Glomerular visceral epithelial cell (primary cell): ENCODE data around the gene LGALSL.

Source experiments
- DNase-seq: peaks from one replicate; pipeline ENCODE4 v3.0.0-alpha.2; 2016; ENCODE audit errors: extremely low spot score

Gene LGALSL

DNA sequence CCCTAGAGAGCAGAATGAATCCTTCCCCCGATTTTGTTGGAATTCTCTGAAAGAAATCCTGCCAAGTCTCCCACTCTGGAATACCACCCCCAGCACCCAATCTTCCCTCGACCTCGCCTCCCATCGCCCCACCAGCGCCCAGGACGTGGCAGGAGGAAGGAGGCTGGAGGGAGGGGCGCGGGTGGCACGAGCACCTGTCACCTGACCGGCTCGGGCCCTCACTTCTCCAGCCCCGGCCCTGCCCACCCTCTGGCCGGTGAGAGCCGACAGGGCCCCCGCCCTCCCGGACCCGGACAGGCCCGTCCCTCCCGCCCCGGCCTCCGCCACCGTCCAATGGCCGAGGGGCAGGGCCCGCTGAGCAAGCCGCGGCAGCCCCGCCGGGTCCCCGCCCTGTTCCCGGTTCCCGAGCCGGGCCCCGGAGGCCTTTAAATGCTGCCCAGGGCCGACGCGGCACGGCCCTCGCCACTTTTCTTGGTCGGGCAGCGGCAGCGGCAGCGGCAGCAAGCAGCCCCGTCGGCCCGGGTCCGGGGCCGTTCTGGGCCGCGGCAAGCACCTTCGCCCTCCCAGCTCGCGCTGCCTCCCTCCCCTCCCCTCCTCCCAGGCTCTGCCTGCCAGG, at the start of gene LGALSL:
Gene LGALSL, plus strand, starts transcription at position 393 of the 616 bp plus-strand sequence. CDS start 384 bp downstream, outside the sequence.
- DNase-seq: peak; percentile 56

DNA sequence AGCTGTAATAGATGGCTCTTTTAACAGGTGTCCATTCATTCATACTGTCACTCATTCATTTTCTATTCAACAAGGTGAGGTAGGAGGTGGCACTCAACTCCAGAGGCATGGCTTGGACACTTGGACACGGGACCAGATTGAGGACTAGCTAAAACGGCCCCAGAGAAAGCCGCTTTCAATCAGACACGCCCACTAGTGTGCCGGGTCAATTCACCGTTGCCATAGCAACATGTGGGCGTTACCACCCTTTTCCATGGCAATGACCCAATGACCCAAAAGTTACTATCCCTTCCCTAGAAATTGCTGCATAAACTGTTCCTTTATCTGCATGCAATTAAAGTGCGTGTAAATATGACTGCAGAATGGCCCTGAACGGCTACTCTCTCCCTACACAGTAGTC, 49.2 kb upstream of the LGALSL start:
- DNase-seq: no peak

DNA sequence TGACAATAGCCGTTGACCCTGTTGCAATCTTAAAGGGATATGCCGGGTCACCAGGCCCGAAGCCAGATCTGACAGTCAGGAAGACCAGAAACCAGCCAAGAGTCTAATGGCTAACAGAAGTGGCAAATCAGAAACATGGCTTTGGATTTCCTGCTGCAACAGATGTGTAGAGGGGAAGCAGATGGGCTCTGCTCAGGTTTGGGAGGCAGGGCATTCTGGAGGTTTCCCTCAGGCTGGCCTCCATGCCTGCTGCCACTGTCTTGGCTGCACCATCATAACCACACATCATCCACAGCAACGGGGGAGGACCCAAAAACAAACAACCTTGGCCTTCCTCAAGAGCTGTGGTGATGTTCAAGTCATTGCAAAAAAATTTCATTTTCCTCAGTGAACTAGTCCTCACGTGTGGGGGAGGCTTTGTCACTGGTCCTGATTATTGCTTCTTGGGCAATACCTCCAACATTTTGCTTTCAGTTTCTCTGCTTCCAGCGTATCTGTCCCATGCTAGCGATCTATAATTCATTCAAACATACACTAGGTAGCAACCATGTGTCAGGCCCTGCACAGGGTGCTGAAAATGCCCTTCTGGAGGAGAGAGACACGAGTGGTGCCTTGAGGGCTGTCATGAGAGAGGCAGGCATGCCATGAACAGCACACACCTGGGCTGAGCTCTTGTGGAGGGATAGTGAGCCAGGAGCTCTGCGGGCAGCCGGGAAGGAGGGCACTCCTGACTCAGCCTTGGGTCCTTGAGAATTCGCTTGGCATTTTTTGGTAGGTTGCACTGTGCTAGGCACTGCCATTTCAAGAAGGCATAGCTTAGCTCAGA, 48.2 kb upstream of the LGALSL start:
- peak; percentile 12 for DNase-seq

DNA sequence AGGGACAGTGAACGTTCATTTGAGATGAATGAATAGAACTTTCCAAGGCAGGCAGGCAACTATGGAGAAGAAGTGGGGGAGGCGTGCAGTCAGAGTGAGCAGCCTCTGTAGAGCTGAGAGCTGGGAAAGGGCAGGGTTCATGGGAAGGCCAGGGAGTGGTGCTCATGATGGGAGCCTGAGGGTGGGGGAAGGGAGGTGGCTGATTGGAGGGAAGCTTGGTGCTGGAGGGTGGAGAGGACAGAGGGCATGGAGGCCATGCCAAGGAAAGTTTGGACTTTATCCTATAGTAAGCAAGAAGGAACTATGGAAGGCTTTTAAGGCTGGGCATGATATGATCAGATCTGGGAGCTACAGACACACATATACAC, 47.6 kb upstream of the LGALSL start:
- no peak for DNase-seq

DNA sequence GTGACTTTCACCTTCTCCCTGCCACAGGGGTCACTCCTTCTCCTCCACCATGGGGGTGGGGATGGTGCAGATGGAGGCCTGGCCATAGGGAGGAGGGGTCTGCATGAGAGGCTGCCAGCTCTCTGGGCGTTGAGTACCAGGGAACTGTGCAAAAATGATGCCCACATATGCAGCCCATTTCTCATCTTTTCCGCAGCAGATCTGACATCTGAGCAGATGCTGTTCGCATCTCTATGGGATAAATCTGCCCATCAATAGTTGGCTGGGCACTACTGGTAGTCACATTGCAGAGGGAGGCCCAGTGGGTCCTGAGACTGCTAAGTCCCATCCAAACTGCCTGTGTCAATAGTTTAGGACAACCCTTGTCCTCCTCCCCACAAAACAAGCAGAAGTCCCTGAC, 45.9 kb upstream of the LGALSL start:
- no peak for DNase-seq

DNA sequence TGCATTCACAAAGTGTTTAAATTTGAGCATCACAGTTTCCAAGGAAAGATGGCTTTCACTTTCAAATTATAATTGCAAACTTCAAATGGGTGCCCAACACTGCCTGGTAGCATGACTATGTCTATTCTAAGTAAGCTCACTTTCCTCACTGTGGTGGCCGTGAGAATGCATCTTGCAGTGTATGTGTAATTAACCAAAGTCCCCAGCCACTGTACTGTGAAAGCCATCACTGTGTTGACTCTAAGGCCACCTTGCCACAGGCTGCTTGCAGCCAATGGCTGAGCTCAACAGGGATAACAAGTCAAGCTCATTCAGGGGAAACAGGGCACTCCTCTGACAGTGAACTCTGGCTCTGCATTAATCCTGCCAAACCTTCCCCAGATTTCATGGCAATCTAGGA, 43.3 kb upstream of the LGALSL start:
- DNase-seq: no peak

DNA sequence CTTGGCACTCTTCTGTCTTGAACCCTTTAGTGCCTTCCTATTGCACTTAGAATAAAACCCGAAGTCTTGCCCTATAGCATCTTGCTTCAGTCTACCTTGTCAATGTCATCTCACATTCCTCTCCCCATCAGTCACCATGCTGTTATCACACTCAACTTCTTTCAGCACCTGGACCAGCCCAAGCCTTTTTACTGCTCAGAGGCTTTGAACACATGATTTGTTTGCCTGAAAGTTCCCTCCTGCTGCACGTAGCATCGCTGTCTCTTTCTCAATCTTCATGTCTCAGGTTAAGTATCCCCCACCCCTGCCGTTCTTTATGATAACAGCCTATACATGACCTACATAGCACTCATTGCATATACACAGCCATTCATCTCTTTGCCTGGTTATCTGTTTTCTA, 41.3 kb upstream of the LGALSL start:
- DNase-seq: no peak

DNA sequence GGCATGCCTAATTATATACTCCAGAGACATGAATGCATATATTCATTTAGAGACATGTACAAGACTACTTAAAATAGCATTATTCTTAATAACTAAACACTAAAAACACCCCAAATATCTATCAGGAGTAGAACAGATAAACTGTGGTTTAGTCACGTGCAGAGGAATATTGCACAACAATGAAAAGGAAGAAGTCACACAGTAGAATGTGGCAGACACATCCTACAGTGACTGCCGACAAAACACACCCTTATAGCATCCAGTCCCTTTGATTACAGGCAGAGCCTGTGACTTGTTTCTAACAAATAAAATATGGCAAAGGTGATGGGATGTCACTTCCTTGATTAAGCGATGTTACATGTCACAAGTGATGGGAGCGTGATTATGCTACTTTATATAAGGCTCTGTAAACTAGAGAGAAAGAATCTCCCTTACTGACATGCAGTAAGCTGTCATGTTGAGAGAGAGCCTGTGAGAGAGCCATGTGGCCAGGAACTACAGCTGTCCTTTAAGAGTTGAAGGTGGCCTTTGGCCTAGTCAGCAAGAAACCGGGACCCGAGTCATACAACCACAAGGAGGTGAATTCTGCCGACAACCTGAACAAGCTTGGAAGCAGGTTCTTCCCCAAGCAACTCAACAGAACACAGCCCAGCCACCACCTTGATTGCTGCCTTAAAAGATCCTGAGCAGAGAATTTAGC, 39.1 kb upstream of the LGALSL start:
- no peak for DNase-seq

DNA sequence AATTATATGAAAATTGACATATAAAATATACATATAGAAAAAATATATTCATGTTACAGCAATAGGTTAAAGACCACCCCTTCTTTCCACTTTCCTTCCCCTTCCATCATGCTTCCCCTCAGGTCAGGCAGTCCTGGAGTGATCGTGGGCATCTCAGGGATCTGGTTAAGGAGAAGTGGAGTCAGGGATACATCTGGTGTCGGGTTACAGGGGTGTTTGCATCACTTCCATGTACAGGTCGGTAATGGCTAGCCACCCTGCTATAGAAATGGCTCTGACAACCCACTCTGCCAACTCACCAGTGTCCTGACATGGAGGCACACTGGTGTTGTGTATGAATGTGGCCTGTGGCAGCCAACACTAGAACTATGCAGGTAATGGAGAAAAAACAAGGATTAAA, 36.3 kb upstream of the LGALSL start:
- no peak for DNase-seq

DNA sequence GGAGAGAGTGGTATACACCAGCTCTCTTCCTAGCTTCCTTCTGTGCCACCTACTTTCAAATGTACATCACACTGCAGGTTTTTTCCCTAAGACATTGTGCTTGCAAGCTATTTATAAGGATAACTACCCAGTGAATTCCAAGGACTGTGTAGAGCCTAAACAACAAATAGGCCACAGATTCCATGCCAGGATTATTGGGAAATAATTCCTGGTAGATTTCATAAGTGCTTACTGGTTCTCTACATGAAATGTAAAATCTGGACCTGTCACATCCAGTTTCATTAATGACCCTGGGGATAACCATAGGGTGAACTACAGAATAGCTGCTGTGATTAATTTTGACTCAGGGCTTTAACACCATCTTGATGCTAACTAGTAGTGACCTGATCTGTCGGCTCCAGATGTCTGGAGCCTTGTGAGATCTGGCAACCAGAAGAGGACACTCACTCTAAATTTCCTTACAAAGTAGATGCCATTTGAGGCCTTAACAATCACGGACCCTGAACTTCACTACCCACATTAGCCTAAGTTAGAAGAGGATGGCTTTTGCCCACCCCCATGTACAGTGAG, 34.3 kb upstream of the LGALSL start:
- DNase-seq: no peak

DNA sequence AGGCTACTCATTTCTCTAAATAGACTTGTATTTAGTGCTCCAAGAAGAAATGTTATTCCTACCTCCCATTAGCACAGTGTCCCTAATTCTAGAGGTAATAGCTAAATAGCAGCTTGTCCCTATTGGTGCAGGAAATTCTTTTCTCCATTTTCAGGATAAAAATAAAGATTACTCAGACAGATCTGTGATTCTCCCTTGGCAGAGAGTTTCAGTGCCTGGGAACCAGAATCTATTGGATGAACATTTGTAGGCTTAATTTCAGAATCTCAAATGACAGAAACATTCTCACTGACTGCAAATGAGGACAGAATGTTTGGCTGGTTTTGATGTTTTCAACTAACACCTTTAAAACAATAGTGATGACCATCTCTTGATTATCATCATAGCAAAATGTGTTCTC, 33.3 kb upstream of the LGALSL start:
- no peak for DNase-seq

DNA sequence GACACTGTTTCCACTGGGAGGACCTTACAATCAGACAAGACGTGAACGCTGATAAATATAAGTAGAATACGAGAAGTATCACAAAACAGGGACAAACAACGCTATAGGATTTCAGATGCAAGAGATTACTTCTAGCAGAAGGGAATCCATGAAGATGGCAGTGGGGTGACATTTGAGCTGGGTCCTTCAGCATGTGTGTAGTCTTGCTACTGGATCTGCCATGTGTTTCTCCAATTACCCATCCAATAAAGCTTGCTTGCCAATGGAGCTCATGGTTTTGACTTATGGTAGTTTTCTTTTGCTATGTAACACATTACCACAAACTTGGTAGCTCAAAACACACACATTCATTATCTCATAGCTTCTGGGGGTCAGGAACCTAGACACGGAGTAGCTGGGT, 32.8 kb upstream of the LGALSL start:
- DNase-seq: no peak

DNA sequence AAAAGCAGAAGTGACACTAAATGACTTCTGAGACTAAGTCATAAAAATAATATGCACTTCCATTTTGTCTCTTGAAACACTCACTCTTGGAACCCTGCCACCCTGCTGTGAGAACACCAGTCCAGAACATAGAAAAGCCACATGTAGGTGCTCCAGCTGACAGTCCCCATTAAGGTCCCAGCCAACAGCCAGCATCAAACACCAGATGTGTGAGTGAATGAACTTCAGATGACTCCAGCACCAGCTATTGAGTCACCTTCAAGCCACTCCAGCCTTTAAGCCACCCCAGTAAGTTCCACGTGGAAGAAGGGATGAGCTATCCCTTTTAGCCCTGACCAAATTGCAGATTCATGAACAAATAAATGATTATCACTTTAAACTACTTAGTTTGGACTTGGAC, 31.5 kb upstream of the LGALSL start:
- no peak for DNase-seq

DNA sequence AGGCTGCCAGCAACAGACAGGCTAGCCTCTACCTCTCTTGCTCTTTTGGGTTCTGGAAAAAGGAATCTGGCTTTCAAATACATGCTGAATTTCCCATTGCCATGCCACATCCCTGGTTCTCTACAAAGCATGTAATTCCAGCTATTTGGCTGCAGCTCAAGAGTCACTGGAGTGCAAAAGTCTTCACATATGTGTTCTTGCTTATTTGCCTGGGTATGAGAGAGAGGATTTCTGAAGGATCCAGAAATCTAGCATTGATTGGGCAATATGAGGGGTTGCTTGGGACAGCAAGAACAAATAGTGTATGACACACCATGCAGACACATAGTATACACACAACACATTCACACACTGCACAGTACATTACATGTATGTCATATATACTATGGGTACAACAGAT, 30.7 kb upstream of the LGALSL start:
- no peak for DNase-seq

DNA sequence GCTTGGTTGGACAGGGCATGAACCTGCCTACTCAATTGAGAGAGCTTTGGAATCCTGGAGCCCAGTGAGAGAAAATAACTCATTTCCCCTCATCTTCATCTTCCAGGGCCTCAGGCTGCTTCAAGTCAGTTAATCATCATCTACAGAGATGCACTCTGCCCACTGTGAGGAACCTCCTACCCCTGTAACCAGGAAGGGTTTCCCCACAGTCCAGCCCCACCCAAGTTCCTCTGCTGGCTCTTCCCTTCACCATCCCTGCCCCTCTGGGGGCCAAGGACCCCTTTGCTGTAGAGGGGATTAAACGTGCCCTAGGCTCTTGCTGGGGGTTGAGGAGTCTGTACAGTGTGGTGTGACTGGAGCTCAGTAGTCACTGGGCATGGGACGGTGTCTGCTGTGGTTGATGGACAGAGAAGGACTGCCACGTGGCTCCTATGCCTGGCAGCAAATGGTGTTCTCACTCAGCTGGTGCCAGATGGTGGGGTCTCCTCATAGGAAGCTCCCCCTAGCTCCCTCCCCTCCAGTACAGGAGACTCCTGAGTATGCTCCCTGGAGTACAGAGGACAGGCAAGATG, 29.5 kb upstream of the LGALSL start:
- DNase-seq: no peak

DNA sequence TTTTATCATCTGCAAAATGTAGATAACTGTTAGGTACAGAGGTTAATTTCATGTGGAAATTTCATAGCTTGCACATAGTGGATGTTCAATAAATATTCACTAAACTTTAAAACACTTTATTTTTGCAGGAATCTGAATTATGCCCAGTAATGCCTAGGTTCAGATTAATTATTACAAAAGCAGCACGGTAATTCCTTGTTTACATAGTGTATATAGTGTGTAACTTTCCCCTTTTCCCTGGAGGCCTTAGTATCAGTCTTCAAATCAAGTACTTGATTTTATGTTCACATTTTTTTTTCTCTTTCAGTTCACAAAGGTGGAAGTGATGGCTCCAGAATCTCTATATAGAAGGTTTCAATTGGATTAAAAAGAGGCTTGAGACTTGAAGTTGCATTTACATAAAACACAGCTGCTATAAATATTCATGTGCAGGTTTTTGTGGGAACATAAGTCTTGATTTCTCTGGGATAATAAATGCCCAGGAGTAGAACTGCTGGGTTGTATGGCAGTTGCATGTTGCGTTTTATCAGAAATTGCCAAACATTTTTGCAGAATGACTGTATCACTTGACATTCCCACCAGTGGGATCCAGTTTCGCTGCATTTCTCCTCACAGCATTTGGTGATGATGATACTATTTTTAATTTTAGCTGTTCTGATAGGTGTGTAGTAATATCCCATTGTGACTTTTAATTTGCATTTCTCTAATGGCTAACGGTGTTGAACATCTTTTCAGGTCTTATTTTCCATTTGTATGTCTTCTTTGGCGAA, 27.6 kb upstream of the LGALSL start:
- peak; percentile 9 for DNase-seq

DNA sequence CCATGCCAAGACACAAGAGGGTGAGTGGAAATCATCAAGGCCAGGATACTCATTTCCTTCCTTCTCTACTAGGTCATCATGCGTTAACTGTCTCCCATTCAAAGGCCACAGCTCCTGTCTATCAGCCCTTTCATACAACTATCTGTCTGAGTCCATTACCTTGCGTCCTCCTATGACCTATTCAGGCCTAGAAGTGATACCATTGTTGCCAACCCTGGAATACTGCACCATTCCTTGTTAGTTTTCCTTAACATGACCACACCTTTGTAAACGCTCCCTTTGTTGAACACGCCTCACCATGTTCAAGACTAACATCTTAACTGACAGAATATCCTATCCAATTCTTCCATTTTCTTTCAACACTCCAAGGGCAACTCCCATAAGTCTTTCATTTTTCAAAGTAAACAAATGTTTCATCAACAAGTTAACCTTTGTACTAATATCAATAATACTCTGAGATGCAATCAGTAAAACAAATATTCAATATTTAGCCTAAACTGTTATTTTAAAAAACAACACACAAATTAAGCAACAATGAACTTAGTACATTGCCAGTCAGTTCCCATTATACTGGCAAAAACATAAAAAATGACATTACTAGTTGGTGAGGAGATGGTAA, 19.8 kb upstream of the LGALSL start:
- no peak for DNase-seq

DNA sequence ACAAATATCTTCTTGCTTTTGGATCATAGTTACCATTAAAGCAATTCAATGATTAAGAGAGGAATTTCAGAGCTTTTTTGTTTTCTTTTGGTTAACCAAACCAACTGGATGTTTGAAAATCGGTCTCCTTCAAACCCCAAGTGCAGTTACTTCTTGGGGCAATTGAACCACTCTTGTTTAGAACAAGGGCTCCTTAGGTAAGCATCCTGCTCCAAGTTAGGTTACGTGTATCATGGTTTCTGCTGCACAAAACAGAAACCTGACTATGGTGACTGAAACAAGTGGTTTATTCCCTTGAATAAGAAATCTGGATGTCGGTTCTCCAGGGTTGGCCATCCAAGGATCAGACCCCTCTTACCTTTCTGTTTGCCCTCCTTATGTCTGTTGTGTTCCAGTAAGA, 16.1 kb upstream of the LGALSL start:
- no peak for DNase-seq

DNA sequence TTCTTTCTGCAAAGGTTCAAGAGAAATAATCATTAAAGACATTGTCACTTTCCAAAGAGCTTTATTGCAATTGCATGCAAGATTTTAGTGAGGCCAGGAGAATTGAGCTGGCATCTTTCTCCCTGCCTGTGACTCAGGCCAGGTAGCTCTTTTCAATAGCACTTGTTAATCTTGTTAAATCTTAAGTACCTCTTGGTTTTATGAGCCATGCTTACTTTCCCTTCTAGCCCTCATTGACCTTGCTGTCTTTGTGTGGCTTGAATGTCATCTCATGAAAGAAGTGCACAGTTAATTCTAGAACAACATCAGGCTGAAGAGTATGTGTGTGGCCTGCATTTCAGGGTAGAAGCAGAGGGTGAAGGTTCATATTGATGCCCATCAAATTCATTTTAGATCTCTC, 14.8 kb upstream of the LGALSL start:
- DNase-seq: no peak

DNA sequence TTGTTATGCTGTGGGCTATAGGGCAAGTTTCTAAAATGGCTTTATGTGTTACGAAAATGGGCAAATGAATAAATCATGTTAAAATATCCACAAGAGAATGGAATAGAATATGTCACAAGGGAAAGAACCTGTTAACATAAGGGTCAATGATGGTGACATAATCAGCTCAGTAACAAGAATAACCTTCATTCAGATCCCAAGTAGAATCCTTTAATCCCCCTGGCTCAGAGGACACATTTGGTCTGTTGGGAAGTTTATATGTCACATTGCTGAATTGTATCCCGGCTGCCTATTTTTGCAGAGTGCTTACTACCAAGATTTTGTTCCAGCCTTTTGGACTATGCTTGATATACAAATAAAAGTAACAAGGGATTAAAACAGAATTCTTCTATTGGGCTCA, 13.1 kb upstream of the LGALSL start:
- DNase-seq: no peak

DNA sequence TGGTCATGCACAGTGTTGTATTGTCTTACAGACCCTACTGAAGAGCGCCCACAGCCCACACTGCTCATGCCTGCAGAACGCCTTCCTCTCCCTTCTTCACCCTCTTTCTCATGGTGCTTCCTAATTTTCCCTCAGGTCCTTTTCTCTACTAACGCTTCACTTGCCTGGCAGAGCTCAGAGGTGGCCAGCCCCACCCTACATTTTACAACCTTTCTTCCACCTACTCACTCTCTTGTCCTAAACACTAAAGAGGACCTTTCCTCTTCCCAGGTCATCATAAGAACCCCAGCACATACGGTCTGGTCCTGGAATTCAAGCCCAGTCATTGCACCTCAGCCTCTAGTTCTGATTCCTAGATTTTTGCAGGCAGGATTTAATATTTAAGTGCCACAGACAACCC, 11.7 kb upstream of the LGALSL start:
- DNase-seq: no peak
